AG09309 (cell line): ENCODE measurements around the gene RNF113A.
A peak's percentile ranks its signal among the peaks of the same experiment; 100 is the strongest.
"Not testable (repeated sequence)": the region's sequence is repeated elsewhere in the genome, so short reads cannot be mapped to it uniquely, and the experiment has no call there.

Source experiments
- DNase-seq: peaks from one replicate; pipeline ENCODE4 v3.0.0-alpha.2; 2010; ENCODE audit warnings: low read depth
- H3K4me3 ChIP-seq: 2 replicates; pipeline ENCODE4 v1.5.1; 2011; ENCODE audit warnings: mild to moderate bottlenecking, low read depth, low read length, moderate library complexity; ENCODE audit not compliant: control insufficient read depth
- CTCF ChIP-seq: IDR thresholded peaks from 2 replicates; pipeline ENCODE4 v1.5.1; 2011; ENCODE audit warnings: mild to moderate bottlenecking, low read depth, low read length, inconsistent platforms; ENCODE audit not compliant: insufficient read depth, control insufficient read depth; ENCODE audit errors: missing control alignments

Gene RNF113A

GRCh38 chrX:119895843-119896326 lies 24.4 kb upstream of the RNF113A start, which contains the start of gene AKAP14:
Gene AKAP14 (plus strand): TSS chrX:119895893. CDS start chrX:119903224, 7,331 bp downstream.
- H3K4me3 ChIP-seq, result no peak within 1 kb of the TSS
- DNase-seq, result no peak
- no peak for TF ChIP-seq CTCF

GRCh38 chrX:119891961-119892692 lies 20.6 kb upstream of the RNF113A start:
- not testable (repeated sequence) for DNase-seq, H3K4me3 ChIP-seq

GRCh38 chrX:119890626-119891025 lies 19.1 kb upstream of the RNF113A start:
- DNase-seq, H3K4me3 ChIP-seq: not testable (repeated sequence)

- DNase-seq, result no peak
- TF ChIP-seq CTCF, result peak; percentile 57
- H3K4me3 ChIP-seq, result no peak overlapping the region
These were observed 16.3 kb upstream of the RNF113A start for GRCh38 chrX:119887721-119888425.

GRCh38 chrX:119885554-119886428 lies 14.3 kb upstream of the RNF113A start:
- DNase-seq, result no peak
- H3K4me3 ChIP-seq, result no peak overlapping the region
- no peak for TF ChIP-seq CTCF

- peak; percentile 87 for TF ChIP-seq CTCF
- DNase-seq, result peak; percentile 14
- H3K4me3 ChIP-seq, result no peak overlapping the region
These were observed 9.3 kb upstream of the RNF113A start for GRCh38 chrX:119880552-119881437.

GRCh38 chrX:119880076-119880475 lies 8.5 kb upstream of the RNF113A start:
- TF ChIP-seq CTCF, result no peak
- no peak overlapping the region for H3K4me3 ChIP-seq
- no peak for DNase-seq
